Fibroblast of villous mesenchyme (primary cell): ENCODE measurements around the gene SMIM35. TPM values are rescaled to one million over a fixed set of nuclear protein-coding genes. Genes with fewer than 3 reads are reported as not detected.

ENCODE experiments used
- DNase-seq: peaks from one replicate; pipeline ENCODE4 v3.0.0-alpha.2; 2010; ENCODE audit warnings: low read depth
- H3K4me3 ChIP-seq: 2 replicates; pipeline ENCODE4 v1.5.1; 2011; ENCODE audit warnings: low read depth, mild to moderate bottlenecking, low read length
- total RNA-seq: library from RNA; depleted of rRNA; stranded (reverse); fragments of >200 nt; gene quantifications from 2 replicates; pipeline ENCODE4 v1.2.3, GENCODE V29; 2012
- TF ChIP-seq, protein P1 (sequence below): IDR thresholded peaks from 2 replicates; pipeline ENCODE4 v1.5.1; 2012; ENCODE audit warnings: low read depth, mild to moderate bottlenecking, low read length; ENCODE audit not compliant: insufficient read depth

The SMIM35 gene
- total RNA-seq, 1 donor, result not detected

GRCh38 chr11:118042141-118042540 lies 44.6 kb downstream of the SMIM35 start:
- TF ChIP-seq, protein P1, sequence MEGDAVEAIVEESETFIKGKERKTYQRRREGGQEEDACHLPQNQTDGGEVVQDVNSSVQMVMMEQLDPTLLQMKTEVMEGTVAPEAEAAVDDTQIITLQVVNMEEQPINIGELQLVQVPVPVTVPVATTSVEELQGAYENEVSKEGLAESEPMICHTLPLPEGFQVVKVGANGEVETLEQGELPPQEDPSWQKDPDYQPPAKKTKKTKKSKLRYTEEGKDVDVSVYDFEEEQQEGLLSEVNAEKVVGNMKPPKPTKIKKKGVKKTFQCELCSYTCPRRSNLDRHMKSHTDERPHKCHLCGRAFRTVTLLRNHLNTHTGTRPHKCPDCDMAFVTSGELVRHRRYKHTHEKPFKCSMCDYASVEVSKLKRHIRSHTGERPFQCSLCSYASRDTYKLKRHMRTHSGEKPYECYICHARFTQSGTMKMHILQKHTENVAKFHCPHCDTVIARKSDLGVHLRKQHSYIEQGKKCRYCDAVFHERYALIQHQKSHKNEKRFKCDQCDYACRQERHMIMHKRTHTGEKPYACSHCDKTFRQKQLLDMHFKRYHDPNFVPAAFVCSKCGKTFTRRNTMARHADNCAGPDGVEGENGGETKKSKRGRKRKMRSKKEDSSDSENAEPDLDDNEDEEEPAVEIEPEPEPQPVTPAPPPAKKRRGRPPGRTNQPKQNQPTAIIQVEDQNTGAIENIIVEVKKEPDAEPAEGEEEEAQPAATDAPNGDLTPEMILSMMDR, result no peak
- no peak overlapping the region for H3K4me3 ChIP-seq
- no peak for DNase-seq

DNA sequence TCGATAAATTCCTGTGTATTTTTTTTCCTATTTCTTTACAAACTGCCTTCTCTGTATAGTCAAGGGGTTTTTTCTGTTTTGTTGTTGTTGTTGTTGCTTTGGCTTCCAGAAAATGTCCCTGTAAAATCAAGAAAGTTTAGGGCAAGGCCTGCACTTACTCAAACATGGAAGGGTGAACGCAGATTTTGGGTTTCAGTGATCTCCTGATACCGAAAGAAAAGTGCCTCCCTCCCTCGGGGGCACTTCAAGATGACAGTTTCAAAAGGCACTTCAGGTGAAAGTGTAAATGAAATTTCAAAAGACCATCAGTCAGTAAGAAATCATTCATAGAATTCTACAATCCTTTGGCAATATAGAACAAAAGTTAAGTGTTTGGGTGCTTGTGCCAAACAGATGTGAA lies 53.3 kb downstream of the SMIM35 start:
- TF ChIP-seq, protein P1, result no peak
- no peak for DNase-seq
- H3K4me3 ChIP-seq, result no peak overlapping the region

DNA sequence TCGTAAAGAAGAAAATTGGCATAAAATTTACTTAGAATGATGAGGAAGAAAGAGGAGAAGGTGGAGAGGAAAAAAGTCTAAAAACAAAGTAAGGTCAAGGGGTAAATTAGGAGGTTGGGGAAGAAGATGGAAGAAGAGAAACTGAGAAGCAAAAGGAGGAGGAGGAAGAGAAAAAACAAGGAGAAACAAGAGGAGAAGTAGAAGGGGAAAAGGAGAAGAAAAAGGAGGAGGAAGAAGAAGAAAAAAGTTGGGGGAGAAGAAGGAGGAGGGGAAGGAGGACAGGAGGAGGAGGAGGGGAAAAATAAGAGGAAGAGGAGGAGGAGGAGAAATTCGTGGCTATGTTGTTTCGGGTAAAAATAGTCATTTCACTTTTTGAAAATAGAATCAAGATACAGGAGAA lies 58.1 kb downstream of the SMIM35 start:
- TF ChIP-seq, protein P1, result no peak
- no peak for DNase-seq
- H3K4me3 ChIP-seq, result no peak overlapping the region

DNA sequence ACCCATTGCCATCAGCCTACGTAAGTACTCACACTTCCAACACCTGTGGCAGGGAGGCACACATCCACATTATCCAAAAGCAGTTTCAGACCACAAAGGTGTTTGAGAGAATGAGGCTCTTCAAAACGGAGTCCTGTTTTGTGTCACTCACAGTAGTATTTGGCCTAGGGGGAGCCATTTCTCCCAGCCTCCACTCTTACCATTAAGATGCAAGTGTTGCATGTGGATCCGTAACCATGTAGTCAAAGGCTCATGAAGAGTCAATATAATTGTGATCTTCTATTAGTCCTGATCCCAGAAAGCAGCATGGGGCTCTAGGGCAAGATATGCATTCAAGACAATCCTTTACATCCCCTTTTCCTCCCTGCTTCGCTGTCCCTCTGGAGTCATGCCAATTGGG lies 59.1 kb downstream of the SMIM35 start:
- no peak for DNase-seq
- TF ChIP-seq, protein P1, result no peak
- no peak overlapping the region for H3K4me3 ChIP-seq

DNA sequence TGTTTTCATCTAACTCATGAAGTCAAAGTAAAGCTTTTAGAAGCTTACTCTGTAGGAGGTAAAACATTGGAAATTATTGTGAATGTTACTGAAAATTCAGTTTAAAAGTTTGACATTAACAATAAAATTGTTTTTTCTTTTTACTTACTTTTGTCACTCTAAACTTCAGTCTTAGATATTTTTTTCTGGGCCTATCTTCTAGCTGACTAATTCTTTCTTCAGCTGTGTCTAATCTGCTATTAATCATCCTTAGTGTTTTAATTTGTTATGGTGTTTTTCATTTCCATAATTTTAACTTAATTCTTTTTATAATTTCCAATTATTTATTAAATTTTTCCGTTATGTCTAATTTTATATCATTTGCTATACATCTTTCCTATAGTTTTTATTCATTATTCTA lies 65.6 kb downstream of the SMIM35 start:
- H3K4me3 ChIP-seq, result no peak overlapping the region
- no peak for DNase-seq
- TF ChIP-seq, protein P1, result no peak

- TF ChIP-seq, protein P1, result no peak
- no peak for DNase-seq
- no peak overlapping the region for H3K4me3 ChIP-seq
These were observed 68.4 kb downstream of the SMIM35 start for GRCh38 chr11:118018401-118018800.

- no peak for DNase-seq
- TF ChIP-seq, protein P1, result no peak
- no peak overlapping the region for H3K4me3 ChIP-seq
These were observed 69.0 kb downstream of the SMIM35 start for GRCh38 chr11:118017631-118018315.
